K562 (cell line): ENCODE data around the gene DCT. TPM values are rescaled to one million over a fixed set of nuclear protein-coding genes. Genes with fewer than 3 reads are reported as not detected.

Source experiments
- ATAC-seq: fragments of 200-7000 bp; cut with Tn5 transposase; 3 replicates; pipeline ENCODE4 v1.9.1; 2020; ENCODE audit warnings: moderate library complexity
- BruUV-seq: library from RNA; stranded (reverse); fragments of 400-500 nt; replicated peaks from 2 replicates; lab custom pipeline; 2021; lab: Mats Ljungman, UMichigan
- CTCF ChIA-PET: fragments of 300-600 bp; formaldehyde crosslinking; extraction: SDS; loops from one replicate; lab custom pipeline; 2021; ENCODE audit warnings: low intra/inter-chr PET ratio; lab: Yijun Ruan, JAX
- POLR2A ChIA-PET: fragments of 300-600, 350-650 bp; sonication (Branson Sonifier 250); formaldehyde crosslinking; extraction: SDS; loops from one replicate; lab custom pipeline; 2021; ENCODE audit warnings: antibody characterized with exemption, inconsistent platforms; lab: Yijun Ruan, JAX
- DNase-seq, 4 experiments: peaks; one replicate each; pipeline versions ENCODE4 v3.0.0 to v3.0.0-alpha.2; 2011 to 2018; ENCODE audit warnings: low spot score in 3 of 4, mixed read lengths in 3 of 4; ENCODE audit errors: extremely low read depth in 1 of 4
- FAIRE-seq: peaks from 2 replicates; lab custom pipeline; 2011; peaks lifted over from hg19 to GRCh38; lab: Jason Lieb, UNC
- H2AFZ ChIP-seq: 2 replicates; pipeline ENCODE4 v1.6.0; 2011; ENCODE audit warnings: low read depth, low read length, control low read depth, inconsistent platforms
- H3K27ac ChIP-seq: fragments of 200-600 bp; 3 replicates; pipeline ENCODE4 v1.8.0; 2011; ENCODE audit warnings: low read depth, mild to moderate bottlenecking, control low read depth, inconsistent platforms, low read length, moderate library complexity, mixed read lengths; ENCODE audit errors: extremely low read depth
- H3K27me3 ChIP-seq, 2 experiments: fragments of 300-600 bp in 1 of 2; 2 replicates in 1 of 2; 3 replicates in 1 of 2; pipeline versions ENCODE4 v1.6.0 to v1.8.0; 2011; ENCODE audit warnings: inconsistent platforms in 2 of 2, low read length in 2 of 2, mild to moderate bottlenecking in 1 of 2, mixed read lengths in 1 of 2, moderate library complexity in 1 of 2; ENCODE audit not compliant: control insufficient read depth in 2 of 2, insufficient read depth in 2 of 2
- H3K36me3 ChIP-seq: fragments of 300-600 bp; 3 replicates; pipeline ENCODE4 v1.8.0; 2011; ENCODE audit warnings: mild to moderate bottlenecking, low read length, inconsistent platforms; ENCODE audit not compliant: control insufficient read depth, insufficient read depth
- H3K4me1 ChIP-seq, 2 experiments: fragments of 200-600 bp in 1 of 2; replicated peaks in 1 of 2; 2 replicates in 1 of 2; 3 replicates in 1 of 2; pipeline versions ENCODE4 v1.5.1 to v1.8.0; 2011; ENCODE audit warnings: inconsistent platforms in 2 of 2, low read length in 2 of 2, mild to moderate bottlenecking in 1 of 2, mixed read lengths in 1 of 2, moderate library complexity in 1 of 2; ENCODE audit not compliant: control insufficient read depth in 2 of 2, insufficient read depth in 2 of 2
- H3K4me2 ChIP-seq: 2 replicates; pipeline ENCODE4 v1.6.1; 2011; ENCODE audit warnings: low read length, control low read depth, inconsistent platforms, mixed read lengths; ENCODE audit not compliant: insufficient read depth
- H3K4me3 ChIP-seq: fragments of 200-600 bp; sonication (generic), shearing (Covaris generic); 2 replicates; pipeline ENCODE4 v1.5.1; 2016; ENCODE audit warnings: control low read depth, inconsistent platforms
- H3K79me2 ChIP-seq: fragments of 200-600 bp; 3 replicates; pipeline ENCODE4 v1.8.0; 2011; ENCODE audit warnings: low read length, inconsistent platforms; ENCODE audit not compliant: control insufficient read depth, insufficient read depth
- H3K9ac ChIP-seq, 2 experiments: 2 replicates each; pipeline versions ENCODE4 v1.6.0 to v1.6.1; 2011; ENCODE audit warnings: low read depth in 2 of 2, low read length in 2 of 2, control low read depth in 1 of 2, inconsistent platforms in 1 of 2, mild to moderate bottlenecking in 1 of 2, mixed read lengths in 1 of 2; ENCODE audit not compliant: insufficient read depth in 1 of 2
- H3K9me1 ChIP-seq: one replicate; pipeline ENCODE4 v1.6.0; 2011; ENCODE audit warnings: inconsistent platforms, mild to moderate bottlenecking, low read length, moderate library complexity; ENCODE audit not compliant: control insufficient read depth, insufficient read depth
- H3K9me3 ChIP-seq: replicated peaks from 2 replicates; pipeline ENCODE4 v1.5.1; 2011; ENCODE audit warnings: low read depth, low read length, inconsistent platforms; ENCODE audit not compliant: control insufficient read depth, insufficient read depth
- H4K20me1 ChIP-seq: replicated peaks from 2 replicates; pipeline ENCODE4 v1.6.1; 2011; ENCODE audit warnings: low read length, inconsistent platforms, mixed read lengths; ENCODE audit not compliant: control insufficient read depth, insufficient read depth
- ATF1 ChIP-seq, 2 experiments: fragments of 450-650 bp in 1 of 2; IDR thresholded peaks; 2 replicates each; pipeline ENCODE4 v1.6.1; 2016; ENCODE audit warnings: missing compliant biosample characterization in 1 of 2, missing genetic modification characterization in 1 of 2
- BMI1 ChIP-seq: fragments of 150-350 bp; IDR thresholded peaks from 2 replicates; pipeline ENCODE4 v1.6.1; 2014; ENCODE audit warnings: low read length
- CEBPG ChIP-seq, 3 experiments: fragments of 200-800 bp in 1 of 3; sonication (Bioruptor generic) in 1 of 3; sonication (generic) in 1 of 3; formaldehyde crosslinking in 1 of 3; IDR thresholded peaks in 2 of 3; conservative IDR thresholded peaks in 1 of 3; 2 replicates each; pipeline versions ENCODE4 v1.6.1 to v1.8.0; 2016 to 2022; ENCODE audit warnings: missing compliant biosample characterization in 2 of 3, missing genetic modification characterization in 2 of 3, mild to moderate bottlenecking in 1 of 3, missing genetic modification reagents in 1 of 3
- KDM5B ChIP-seq: fragments of 200-600 bp; sonication (generic); IDR thresholded peaks from 2 replicates; pipeline ENCODE4 v1.6.1; 2012; ENCODE audit warnings: low read depth, mild to moderate bottlenecking, moderate library complexity, low read length, control low read depth, inconsistent platforms; ENCODE audit not compliant: insufficient replicate concordance
- PATZ1 ChIP-seq: fragments of 250-450 bp; sonication (Bioruptor Pico); IDR thresholded peaks from 2 replicates; pipeline ENCODE4 v1.5.0; 2020; ENCODE audit warnings: mild to moderate bottlenecking, borderline replicate concordance
- PTTG1 ChIP-seq: fragments of 450-650 bp; IDR thresholded peaks from 2 replicates; pipeline ENCODE4 v1.6.1; 2016; ENCODE audit warnings: low read depth, mild to moderate bottlenecking, missing genetic modification characterization, missing compliant biosample characterization
- XRCC3 ChIP-seq: fragments of 450-650 bp; IDR thresholded peaks from 2 replicates; pipeline ENCODE4 v1.6.1; 2017; ENCODE audit warnings: mild to moderate bottlenecking, moderate library complexity
- XRCC4 ChIP-seq: IDR thresholded peaks from one replicate; pipeline ENCODE4 v1.6.1; 2011; ENCODE audit not compliant: insufficient read depth, insufficient read length; ENCODE audit errors: extremely low read depth
- ZNF609 ChIP-seq: sonication (generic); formaldehyde crosslinking; IDR thresholded peaks from 2 replicates; pipeline ENCODE4 v1.8.1; 2023; ENCODE audit warnings: missing genetic modification reagents, mild to moderate bottlenecking, borderline replicate concordance
- in situ Hi-C: fragments of 300-500 bp; cut with MboI; formaldehyde crosslinking; loops from 4 replicates; pipeline ENCODE4 v1.15.0; 2018; ENCODE audit warnings: inconsistent platforms, mixed read lengths
- intact Hi-C: fragments of 100-400 bp; cut with micrococcal nuclease; formaldehyde crosslinking; loops from 2 replicates; pipeline ENCODE4 v1.14.2; 2022
- polyA plus RNA-seq, 8 experiments: library from polyadenylated mRNA; depleted of rRNA in 4 of 8; stranded (reverse) in 5 of 8; unstranded in 3 of 8; fragments of >200 nt; fragmentation: Nextera tagmentation in 2 of 8; fragmentation: Illumina TruSeq in 1 of 8; extraction: Ambion mirVana in 2 of 8; extraction: Trizol in 1 of 8; gene quantifications; 2 replicates each; pipeline versions ENCODE4 v1.2.1 to v1.2.3, GENCODE V29; 2011 to 2014; ENCODE audit warnings: inconsistent platforms in 1 of 8, missing spikeins in 1 of 8
- total RNA-seq, 7 experiments: library from RNA; depleted of rRNA in 6 of 7; stranded (reverse); fragments of >200 nt in 6 of 7; fragmentation: Illumina TruSeq in 2 of 7; extraction: Trizol in 2 of 7; gene quantifications; 2 replicates each; pipeline versions ENCODE4 v1.2.1 to v1.2.3, GENCODE V29; 2011 to 2021; ENCODE audit warnings: low replicate concordance in 1 of 7

The DCT gene
- total and polyA plus RNA-seq, 9 of the 15 experiments (the other 6 are each of a cell fraction or from before 2014, with no cell fraction given), result 0.11 to 0.83 (median 0.57) TPM

- FAIRE-seq (no peak), ATAC-seq (no peak), DNase-seq (no peak)
- H3K4me1 ChIP-seq, result no peaks in the 10 kb centered on the region
- no peaks in the 10 kb centered on the region for H3K79me2 ChIP-seq
- peaks cover 0 to 3% of the 10 kb centered on the region in 2 experiments; a peak in 1 of 5 replicates for H3K27me3 ChIP-seq
- H3K27ac ChIP-seq, result no peak overlapping the region
- ChIA-PET CTCF (no interaction called here), POLR2A (no interaction called here)
- H3K4me3 ChIP-seq, result no peak overlapping the region
- no peaks in the 10 kb centered on the region for H3K36me3 ChIP-seq
- TF ChIP-seq ATF1 (CRISPR knock-in tag; IDR thresholded peaks at IDR 0.05) (no peak), ATF1 (tag; IDR thresholded peaks at IDR 0.05) (no peak), PATZ1 (CRISPR knock-in tag) (no peak), XRCC3 (no peak), CEBPG (CRISPR knock-in tag; IDR thresholded peaks at IDR 0.05) (no peak), CEBPG (tag; conservative IDR thresholded peaks at IDR 0.05 in 1 of 2, IDR thresholded peaks at IDR 0.05 in 1 of 2) (no peak), BMI1 (no peak), KDM5B (no peak), ZNF609 (CRISPR knock-in tag) (no peak), PTTG1 (tag) (no peak), XRCC4 (no peak)
- no peak overlapping the region for H3K9ac ChIP-seq
- no TSS peak for BruUV-seq
- H3K9me3 ChIP-seq, result no peaks in the 10 kb centered on the region
- intact Hi-C loops, result no loop called here
- H3K9me1 ChIP-seq, result no peaks in the 10 kb centered on the region
- in situ Hi-C loops, result no loop called here
- H4K20me1 ChIP-seq, result no peaks in the 10 kb centered on the region
- H2AFZ ChIP-seq, result no peak overlapping the region
- H3K4me2 ChIP-seq, result no peak overlapping the region
These were observed 40.5 kb upstream of the DCT start for GRCh38 chr13:94520001-94520400.
